ENCODE measurements around the gene ANAPC13.

ANAPC13 gene

GRCh38 chr3:134485718-134486576 lies at the start of gene ANAPC13, which contains the start of gene CEP63 (continued):
- no peak for TF ChIP-seq HOXC10 (CRISPR knock-in tag; IDR thresholded peaks at IDR 0.05)
- no peak for TF ChIP-seq ZNF37A (tag by site-specific recombination; IDR thresholded peaks at IDR 0.05)
- TF ChIP-seq SCRT2 (tag by site-specific recombination; IDR thresholded peaks at IDR 0.05) = 0 out of 2 replicates have a peak, but pooled peaks have one; percentile 12
- peak; percentile 23; the same call in 1 of the 2 replicates for TF ChIP-seq GLIS1 (tag by site-specific recombination; IDR thresholded peaks at IDR 0.05)
- no peak for TF ChIP-seq ZNF530 (tag by site-specific recombination; IDR thresholded peaks at IDR 0.05; ENCODE audit: low read depth)
- TF ChIP-seq, protein P1, sequence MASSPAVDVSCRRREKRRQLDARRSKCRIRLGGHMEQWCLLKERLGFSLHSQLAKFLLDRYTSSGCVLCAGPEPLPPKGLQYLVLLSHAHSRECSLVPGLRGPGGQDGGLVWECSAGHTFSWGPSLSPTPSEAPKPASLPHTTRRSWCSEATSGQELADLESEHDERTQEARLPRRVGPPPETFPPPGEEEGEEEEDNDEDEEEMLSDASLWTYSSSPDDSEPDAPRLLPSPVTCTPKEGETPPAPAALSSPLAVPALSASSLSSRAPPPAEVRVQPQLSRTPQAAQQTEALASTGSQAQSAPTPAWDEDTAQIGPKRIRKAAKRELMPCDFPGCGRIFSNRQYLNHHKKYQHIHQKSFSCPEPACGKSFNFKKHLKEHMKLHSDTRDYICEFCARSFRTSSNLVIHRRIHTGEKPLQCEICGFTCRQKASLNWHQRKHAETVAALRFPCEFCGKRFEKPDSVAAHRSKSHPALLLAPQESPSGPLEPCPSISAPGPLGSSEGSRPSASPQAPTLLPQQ (tag by site-specific recombination; IDR thresholded peaks at IDR 0.05) = 0 out of 2 replicates have a peak, but pooled peaks have one; percentile 25
- TF ChIP-seq ZNF544 (tag by site-specific recombination; IDR thresholded peaks at IDR 0.05) = no peak
- TF ChIP-seq ZSCAN5A (tag by site-specific recombination; IDR thresholded peaks at IDR 0.05) = 0 out of 2 replicates have a peak, but pooled peaks have one; percentile 49
- 0 out of 2 replicates have a peak, but pooled peaks have one; percentile 8 for TF ChIP-seq BCL11B (tag by site-specific recombination; IDR thresholded peaks at IDR 0.05; ENCODE audit: low read depth)
- TF ChIP-seq KLF17 (tag by site-specific recombination; IDR thresholded peaks at IDR 0.05) = peak; percentile 61
- TF ChIP-seq ZSCAN16 (tag by site-specific recombination; IDR thresholded peaks at IDR 0.05) = no peak
- no peak for TF ChIP-seq ZNF791 (tag by site-specific recombination; IDR thresholded peaks at IDR 0.05)
- no peak for TF ChIP-seq ZNF658 (tag by site-specific recombination; IDR thresholded peaks at IDR 0.05)
- no peak for TF ChIP-seq ZNF175 (tag by site-specific recombination; IDR thresholded peaks at IDR 0.05)
- 0 out of 2 replicates have a peak, but pooled peaks have one; percentile 15 for TF ChIP-seq ZNF623 (tag by site-specific recombination; IDR thresholded peaks at IDR 0.05)
- TF ChIP-seq, protein P2, sequence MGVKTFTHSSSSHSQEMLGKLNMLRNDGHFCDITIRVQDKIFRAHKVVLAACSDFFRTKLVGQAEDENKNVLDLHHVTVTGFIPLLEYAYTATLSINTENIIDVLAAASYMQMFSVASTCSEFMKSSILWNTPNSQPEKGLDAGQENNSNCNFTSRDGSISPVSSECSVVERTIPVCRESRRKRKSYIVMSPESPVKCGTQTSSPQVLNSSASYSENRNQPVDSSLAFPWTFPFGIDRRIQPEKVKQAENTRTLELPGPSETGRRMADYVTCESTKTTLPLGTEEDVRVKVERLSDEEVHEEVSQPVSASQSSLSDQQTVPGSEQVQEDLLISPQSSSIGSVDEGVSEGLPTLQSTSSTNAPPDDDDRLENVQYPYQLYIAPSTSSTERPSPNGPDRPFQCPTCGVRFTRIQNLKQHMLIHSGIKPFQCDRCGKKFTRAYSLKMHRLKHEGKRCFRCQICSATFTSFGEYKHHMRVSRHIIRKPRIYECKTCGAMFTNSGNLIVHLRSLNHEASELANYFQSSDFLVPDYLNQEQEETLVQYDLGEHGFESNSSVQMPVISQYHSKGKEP (tag by site-specific recombination; IDR thresholded peaks at IDR 0.05) = no peak
- no peak for TF ChIP-seq MZF1 (tag by site-specific recombination; IDR thresholded peaks at IDR 0.05; ENCODE audit: borderline replicate concordance)
- no peak for TF ChIP-seq ATF2 (tag by site-specific recombination; IDR thresholded peaks at IDR 0.05; ENCODE audit: low read depth)
- TF ChIP-seq ZBTB17 (tag by site-specific recombination; IDR thresholded peaks at IDR 0.05) = peak; percentile 77
- 0 out of 2 replicates have a peak, but pooled peaks have one; percentile 10 for TF ChIP-seq WT1 (tag by site-specific recombination; IDR thresholded peaks at IDR 0.05)
- TF ChIP-seq, protein P3, sequence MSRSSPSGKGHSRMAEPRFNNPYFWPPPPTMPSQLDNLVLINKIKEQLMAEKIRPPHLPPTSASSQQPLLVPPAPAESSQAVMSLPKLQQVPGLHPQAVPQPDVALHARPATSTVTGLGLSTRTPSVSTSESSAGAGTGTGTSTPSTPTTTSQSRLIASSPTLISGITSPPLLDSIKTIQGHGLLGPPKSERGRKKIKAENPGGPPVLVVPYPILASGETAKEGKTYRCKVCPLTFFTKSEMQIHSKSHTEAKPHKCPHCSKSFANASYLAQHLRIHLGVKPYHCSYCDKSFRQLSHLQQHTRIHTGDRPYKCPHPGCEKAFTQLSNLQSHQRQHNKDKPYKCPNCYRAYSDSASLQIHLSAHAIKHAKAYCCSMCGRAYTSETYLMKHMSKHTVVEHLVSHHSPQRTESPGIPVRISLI (tag by site-specific recombination; IDR thresholded peaks at IDR 0.05) = no peak
- TF ChIP-seq ZNF157 (tag by site-specific recombination; IDR thresholded peaks at IDR 0.05) = no peak
- TF ChIP-seq ZNF704 (tag by site-specific recombination; IDR thresholded peaks at IDR 0.05) = no peak
- TF ChIP-seq ZNF416 (tag by site-specific recombination; IDR thresholded peaks at IDR 0.05) = no peak
- no peak for TF ChIP-seq ZNF184 (tag by site-specific recombination; IDR thresholded peaks at IDR 0.05)
- TF ChIP-seq ZNF626 (tag by site-specific recombination; IDR thresholded peaks at IDR 0.05) = no peak
- TF ChIP-seq ZNF354C (tag by site-specific recombination; IDR thresholded peaks at IDR 0.05; ENCODE audit: borderline replicate concordance, low read depth) = no peak
- TF ChIP-seq EGR2 (tag by site-specific recombination; IDR thresholded peaks at IDR 0.05; ENCODE audit: low read depth) = peak; percentile 89
- TF ChIP-seq ZNF121 (tag by site-specific recombination; IDR thresholded peaks at IDR 0.05) = no peak; the same call in 1 of the 2 replicates
- TF ChIP-seq ZNF473 (tag by site-specific recombination; IDR thresholded peaks at IDR 0.05) = no peak
- no peak for TF ChIP-seq ZSCAN23 (tag by site-specific recombination; IDR thresholded peaks at IDR 0.05)

Data from HEK293 (cell line).